SH-SY5Y (cell line): ENCODE results near the gene MPC1.

ENCODE experiments used
- GATA2 ChIP-seq: IDR thresholded peaks from 2 replicates; pipeline ENCODE4 v1.6.1; 2011; ENCODE audit warnings: mild to moderate bottlenecking, low read depth, low read length
- GATA3 ChIP-seq: IDR thresholded peaks from 2 replicates; pipeline ENCODE4 v1.6.1; 2011; ENCODE audit warnings: low read depth, mild to moderate bottlenecking, low read length, moderate library complexity

GRCh38 chr6:166369782-166370181, 13.0 kb downstream of the MPC1 start:
- TF ChIP-seq GATA2 (no peak), GATA3 (no peak)
